LNCaP clone FGC (cell line): Measurements from ENCODE around the gene KATNAL1.
A peak's percentile ranks its signal among the peaks of the same experiment; 100 is the strongest.

Experiments used
- DNase-seq: peaks from one replicate; pipeline ENCODE4 v3.0.0-alpha.2; 2011; ENCODE audit warnings: low read depth
- H3K4me3 ChIP-seq: 2 replicates; pipeline ENCODE4 v1.5.1; 2011; ENCODE audit warnings: mild to moderate bottlenecking, low read depth, low read length, control low read depth
- TF ChIP-seq, protein P1 (sequence below): IDR thresholded peaks from 2 replicates; pipeline ENCODE4 v1.5.1; 2012; ENCODE audit warnings: mild to moderate bottlenecking; ENCODE audit not compliant: control insufficient read depth, insufficient read depth; ENCODE audit errors: extremely low read depth

The KATNAL1 gene

DNA sequence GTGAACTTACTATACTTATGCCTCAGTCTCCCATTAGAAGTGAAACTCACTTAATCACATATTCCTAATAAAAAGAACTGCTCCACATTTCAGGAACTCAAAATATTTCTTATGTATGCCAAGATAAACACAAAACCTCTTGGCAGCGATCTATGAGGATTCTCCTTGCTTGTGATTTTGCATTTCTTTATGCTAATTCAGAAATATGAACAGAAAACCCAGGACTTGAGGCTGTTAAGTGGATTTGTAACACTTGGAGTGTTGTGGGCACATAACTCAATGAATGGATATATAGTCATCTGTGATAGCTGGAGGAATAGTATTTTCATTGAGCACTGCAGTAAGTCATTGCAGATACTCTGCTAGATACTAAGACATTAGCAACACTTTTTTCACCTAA is 5.6 kb upstream of the KATNAL1 start:
- TF ChIP-seq, protein P1, sequence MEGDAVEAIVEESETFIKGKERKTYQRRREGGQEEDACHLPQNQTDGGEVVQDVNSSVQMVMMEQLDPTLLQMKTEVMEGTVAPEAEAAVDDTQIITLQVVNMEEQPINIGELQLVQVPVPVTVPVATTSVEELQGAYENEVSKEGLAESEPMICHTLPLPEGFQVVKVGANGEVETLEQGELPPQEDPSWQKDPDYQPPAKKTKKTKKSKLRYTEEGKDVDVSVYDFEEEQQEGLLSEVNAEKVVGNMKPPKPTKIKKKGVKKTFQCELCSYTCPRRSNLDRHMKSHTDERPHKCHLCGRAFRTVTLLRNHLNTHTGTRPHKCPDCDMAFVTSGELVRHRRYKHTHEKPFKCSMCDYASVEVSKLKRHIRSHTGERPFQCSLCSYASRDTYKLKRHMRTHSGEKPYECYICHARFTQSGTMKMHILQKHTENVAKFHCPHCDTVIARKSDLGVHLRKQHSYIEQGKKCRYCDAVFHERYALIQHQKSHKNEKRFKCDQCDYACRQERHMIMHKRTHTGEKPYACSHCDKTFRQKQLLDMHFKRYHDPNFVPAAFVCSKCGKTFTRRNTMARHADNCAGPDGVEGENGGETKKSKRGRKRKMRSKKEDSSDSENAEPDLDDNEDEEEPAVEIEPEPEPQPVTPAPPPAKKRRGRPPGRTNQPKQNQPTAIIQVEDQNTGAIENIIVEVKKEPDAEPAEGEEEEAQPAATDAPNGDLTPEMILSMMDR, result no peak
- no peak for DNase-seq
- no peak overlapping the region for H3K4me3 ChIP-seq

DNA sequence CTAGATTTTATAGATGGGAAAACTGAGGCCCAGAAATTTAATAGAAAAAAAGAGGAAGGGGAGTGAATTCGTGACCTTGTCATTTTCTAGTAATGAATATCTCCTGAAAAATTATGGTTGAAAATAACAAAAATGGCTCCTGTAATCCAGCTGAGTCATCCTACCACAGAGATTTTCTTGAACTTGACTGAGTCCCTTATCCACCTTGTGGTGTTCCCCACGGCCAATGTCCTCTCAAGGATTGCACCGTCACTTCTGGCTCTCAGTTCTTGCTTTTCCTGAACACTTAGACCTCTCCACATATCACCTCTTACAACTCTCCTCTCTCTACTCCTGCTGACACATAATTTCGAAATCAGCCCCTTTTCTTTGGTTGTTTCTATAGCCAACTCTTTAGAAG is 1.2 kb upstream of the KATNAL1 start:
- no peak overlapping the region for H3K4me3 ChIP-seq
- TF ChIP-seq, protein P1, result no peak
- DNase-seq, result no peak

DNA sequence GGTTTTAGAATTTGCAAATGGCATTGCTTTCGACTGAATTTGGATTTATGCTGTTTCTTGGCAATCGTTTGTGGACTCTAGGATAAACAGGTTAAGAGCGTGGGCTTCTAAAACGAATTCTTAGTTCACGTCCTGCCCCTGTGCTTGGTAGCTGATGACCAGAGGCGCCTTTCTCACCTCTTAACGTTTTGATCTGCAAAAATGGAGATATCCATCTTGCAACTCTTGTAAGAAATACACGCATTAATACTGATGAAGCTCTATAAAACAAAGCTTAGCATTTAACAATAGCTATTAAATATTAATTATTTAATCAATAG is 580 bp upstream of the KATNAL1 start:
- TF ChIP-seq, protein P1, result no peak
- no peak for DNase-seq
- peak overlapping the region; percentile 76 for H3K4me3 ChIP-seq

DNA sequence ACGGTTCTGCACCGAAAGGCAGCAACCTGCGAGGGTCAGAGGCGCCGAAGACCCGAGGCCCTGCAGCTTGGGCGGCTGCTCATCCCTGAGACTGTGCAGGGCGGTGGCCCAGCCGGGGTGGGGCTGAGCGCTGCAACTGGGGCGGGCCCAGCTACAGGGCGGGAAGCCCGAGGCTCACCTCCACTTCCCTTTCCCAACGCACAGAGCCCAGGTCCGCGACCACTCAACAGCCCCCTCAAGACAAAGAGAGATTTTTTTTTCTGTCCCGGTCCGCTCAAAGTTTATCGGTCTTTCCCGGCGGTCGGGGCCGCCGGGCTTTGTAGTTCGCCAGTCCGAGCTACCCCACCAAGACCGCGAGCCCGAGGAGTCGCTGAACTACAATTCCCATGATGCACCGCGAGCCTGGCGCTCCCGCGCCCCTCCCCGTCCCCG is 573 bp downstream of the KATNAL1 start:
- TF ChIP-seq, protein P1, result no peak
- H3K4me3 ChIP-seq, result peak overlapping the region; percentile 76
- peak; percentile 56 for DNase-seq

DNA sequence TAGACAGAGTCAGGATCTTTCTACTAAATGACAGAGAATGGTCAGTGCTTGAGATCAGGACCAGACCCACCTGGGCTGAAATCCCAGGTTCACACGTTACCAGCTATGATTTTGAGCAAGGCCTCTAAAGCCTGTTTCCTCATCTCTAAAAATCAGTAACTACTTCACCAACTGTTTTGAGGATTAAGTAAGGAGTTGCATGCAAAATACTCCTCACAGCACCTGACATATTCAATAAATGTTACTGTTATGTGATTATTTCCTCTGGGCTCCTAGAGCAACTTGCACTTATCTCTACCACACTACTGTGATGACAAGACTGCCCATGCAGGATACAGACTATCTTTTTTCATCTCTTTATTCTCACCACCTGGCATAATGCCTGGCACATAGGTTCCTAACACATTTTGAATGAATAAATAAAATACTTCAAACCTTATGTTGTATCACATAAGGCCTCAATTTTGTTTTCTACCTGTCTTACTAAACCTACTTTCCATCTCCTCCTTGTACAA is 1.8 kb downstream of the KATNAL1 start:
- H3K4me3 ChIP-seq, result no peak overlapping the region
- no peak for DNase-seq
- TF ChIP-seq, protein P1, result no peak

DNA sequence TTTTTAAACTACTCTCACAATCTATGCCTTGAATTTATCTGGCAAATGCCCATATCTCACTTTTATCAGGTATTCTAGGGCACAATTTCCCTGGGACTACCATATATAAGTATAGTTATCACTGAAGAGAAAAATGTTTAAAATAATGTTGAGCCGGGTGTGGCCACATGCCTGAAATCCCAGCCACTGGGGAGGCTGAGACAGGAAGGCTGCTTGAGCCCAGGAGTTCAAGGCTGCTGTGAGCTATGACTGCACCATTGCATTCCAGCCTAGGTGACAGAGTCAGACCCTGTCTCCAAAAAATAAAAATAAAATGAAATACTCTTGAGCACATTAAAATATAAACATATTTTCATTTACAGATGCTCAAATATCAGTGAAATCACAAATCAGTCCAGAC is 4.1 kb downstream of the KATNAL1 start:
- no peak for DNase-seq
- H3K4me3 ChIP-seq, result no peak overlapping the region
- TF ChIP-seq, protein P1, result no peak

DNA sequence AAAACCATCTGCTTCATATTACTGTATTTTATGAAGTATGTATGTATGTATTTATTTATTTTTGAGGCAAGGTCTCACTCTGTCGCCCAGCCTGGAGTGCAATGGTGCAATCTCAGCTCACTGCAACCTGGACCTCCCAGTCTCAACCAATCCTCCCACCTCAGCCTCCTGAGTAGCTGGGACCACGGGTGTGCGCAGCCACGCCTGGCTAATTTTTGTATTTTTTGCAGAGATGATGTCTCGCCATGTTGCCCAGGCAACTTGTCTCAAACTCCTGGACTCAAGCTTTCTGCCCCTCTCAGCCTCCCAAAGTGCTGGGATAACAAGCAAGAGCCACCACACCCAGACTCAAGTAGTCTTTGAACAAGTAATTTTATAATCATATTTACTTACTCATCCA is 5.5 kb downstream of the KATNAL1 start:
- no peak for DNase-seq
- H3K4me3 ChIP-seq, result no peak overlapping the region
- TF ChIP-seq, protein P1, result no peak
